NCI-H187 treated with DMSO at 0.1 percent for 48 hours (cell line): Measurements from ENCODE around the gene DHX16.

Experiments used
- DNase-seq: peaks from one replicate; lab custom pipeline; 2025; lab: John Stamatoyannopoulos, UW

The DHX16 gene

GRCh38 chr6:30626484-30627366, 46.1 kb downstream of the DHX16 start, which contains the start of gene ATAT1:
ATAT1 (plus strand) TSS chr6:30626874.
- DNase-seq = no peak

- DNase-seq = no peak
Observed at GRCh38 chr6:30625511-30625910, 47.3 kb downstream of the DHX16 start.

DNA sequence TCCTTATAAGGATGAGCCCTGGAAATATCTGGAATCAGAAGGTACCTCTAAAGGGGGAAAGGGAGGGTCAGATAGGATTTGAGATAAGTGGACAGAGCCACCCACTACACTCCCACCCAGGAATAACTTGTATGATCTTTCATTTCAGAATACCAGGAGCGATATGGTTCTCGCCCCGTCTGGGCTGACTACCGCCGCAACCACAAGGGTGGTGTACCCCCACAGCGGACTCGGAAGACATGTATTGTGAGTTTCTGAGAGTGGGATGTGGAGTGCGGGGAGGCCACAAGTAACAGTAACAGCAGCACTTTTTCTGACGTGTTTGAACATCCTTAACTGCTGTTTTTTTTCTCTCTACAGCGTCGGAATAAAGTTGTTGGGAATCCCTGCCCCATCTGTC, 53.2 kb downstream of the DHX16 start:
- no peak for DNase-seq

DNA sequence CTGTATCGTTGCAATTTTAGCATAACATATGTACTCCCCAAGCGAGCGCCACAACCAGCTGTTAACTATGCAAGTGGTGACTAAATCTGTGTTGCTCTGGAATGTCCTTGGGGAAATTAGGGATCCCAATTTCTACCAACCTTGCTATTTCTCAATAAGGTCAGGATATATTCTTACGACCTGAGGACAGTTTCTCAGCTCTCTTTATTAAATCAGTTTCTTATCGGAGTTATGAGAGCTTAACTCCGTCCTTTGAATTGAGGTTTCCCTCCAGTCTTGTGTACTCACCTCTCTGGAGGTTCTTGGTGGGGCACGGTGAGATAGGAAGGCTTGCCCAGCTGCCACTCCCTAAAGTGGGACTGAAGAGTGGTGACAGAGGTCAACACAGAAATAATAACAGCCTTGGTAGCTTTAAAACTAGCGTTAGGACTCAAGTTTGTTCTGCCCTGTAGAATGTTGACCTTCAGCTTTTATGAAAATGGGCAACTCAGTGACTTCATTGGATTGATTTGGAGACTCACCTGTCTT, 54.5 kb downstream of the DHX16 start:
- DNase-seq = no peak

DNA sequence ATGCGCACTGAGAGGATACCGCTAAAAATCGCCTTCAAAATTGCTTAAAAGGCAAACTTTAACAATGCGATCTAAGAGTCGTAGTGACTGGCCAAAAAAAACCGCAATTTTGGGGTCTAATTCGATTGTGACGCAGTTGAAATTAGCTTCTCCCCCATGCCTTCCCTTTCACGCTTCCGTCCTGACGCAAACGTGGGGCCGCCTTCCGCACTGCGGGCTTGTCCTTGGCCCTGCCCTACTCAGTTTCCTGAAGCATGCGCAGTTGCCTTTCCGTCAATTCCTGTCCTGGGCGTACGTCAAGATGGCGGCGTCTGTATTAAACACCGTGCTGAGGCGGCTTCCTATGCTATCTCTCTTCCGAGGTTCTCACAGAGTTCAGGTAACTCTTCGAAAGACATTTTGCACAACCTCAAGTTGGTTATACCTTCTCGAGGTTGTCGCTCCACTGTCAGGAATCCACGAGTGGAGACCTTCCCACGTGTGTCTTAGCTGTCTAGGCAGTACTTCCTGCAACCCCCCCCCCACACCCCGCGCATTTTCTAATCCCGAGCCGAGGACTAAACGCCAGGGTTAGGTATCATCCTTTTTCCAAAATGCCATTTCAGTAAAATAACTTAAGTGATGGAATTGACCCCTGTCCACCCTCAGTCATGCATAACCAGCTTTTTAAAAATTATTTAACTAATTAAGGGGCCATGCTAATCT, 55.1 kb downstream of the DHX16 start, which contains the start of gene MRPS18B:
TSS of gene MRPS18B (plus strand) at position 276 of the 705 bp plus-strand sequence. CDS start at position 302, 26 bp downstream.
- DNase-seq = peak; percentile 79

DNA sequence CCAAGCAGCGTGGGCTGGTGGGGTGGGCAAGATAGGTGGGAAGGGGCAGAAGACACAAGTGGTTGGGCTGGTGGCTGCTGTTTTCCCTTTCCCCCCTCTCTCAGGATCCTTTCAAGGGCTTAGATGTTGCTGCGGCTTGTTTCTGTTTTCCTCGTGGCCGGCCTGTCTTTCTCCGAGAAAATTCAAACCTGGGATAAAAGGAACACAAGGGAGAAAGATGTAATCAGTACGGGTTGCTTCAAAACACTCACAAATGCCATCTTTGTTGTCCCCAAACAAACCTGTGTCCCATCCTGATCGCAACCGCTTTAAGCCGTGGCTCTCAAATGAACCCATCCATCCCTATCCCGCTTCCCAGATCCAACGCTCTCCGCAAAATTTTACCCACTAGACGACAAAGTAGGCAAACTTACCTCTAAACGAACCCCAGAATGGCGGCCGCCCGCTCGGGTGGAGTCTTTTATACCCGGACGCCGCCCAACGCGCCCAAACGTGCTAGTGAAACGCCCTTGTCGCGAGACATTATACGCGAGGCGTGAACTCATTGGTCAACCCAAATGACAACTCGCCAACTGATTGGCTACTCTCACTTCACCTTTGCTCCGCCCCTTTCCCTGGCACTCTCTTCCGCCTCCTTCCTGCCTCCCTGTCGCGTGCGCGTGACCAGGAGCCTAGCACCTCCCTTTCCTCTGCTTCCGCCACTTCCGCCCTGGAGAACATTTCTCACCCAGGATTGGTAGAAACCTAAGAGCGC, 55.8 kb downstream of the DHX16 start, which contains the start of gene PPP1R10:
TSS of gene PPP1R10 (minus strand) at position 433 of the 754 bp plus-strand sequence. CDS start 7,299 bp downstream, outside the sequence.
- peak; percentile 99 for DNase-seq

DNA sequence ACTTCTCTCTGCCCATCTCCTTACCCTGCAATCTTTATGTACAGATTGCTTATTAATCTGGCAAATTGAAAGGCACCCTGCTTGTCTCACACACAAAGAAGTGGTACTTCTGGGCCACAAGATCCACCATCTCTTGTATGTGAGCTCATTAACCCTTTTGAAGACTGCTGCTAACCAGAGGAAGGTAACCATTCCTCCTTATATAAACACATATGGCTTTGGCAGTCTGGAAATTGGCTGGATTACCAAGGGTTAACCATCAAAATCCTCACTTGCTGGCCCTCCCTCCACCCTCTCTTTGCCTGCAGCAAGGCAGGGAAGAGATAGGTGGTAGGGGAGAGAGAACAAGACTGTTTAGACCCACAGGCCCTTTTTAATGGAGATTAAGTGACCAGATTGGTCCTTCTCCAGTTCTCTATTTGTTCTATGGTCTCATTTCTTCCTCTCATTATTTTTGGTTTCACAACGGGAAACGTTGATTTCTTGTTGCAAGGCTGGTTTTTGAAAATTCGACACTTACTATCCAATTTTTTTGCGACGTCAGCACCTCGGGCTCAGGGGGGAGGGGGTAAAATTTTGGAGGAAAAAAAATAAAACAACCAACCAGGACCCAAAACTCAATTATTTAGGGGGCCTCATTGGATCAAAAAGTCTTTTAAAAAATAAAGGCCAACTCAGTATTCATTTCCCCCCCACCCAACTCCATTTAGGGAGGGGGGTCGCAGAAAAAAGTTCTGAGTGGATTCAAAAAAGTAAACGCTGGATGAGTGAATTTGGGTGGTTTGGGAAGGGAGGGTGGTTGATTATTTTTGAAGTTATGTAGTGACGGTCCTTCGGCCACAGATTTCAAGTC, 56.6 kb downstream of the DHX16 start:
- DNase-seq = no peak

DNA sequence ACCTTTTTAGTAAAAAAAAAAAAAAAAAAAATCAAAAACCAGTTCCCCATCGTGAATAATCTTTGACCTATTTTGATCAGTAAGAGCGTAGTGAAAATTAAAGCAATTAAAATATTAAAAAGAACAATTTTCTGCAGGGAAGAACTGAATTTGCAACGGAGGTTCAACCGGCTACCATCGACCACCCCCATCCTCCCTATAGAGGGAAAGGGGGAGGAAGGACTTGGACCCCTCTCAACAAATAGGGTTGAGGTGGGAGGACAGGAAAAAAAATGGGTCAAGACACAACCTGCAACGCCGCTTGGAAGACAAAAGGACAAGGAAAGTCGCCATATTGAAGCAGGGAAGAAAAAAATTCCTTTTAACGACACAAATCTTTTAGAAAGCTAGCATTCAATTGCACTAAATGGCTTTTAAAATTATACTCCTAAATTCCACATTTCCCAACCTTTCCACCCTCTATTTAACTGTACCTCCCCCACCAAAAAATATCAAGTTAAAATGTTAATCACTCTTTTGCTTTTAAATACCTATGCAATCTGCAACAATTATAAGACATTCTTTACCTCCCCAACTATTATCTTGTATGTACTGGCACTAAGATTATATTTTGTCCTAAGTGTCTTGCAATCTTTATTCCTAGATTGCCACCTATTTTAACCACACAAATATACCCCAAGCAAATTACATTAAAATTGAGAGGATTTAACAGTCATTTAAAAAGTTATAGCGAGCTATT, 57.4 kb downstream of the DHX16 start:
- no peak for DNase-seq

- peak; percentile 94 for DNase-seq
Observed at GRCh38 chr6:30614843-30615218, 58.0 kb downstream of the DHX16 start.

GRCh38 chr6:30614044-30614842, 58.6 kb downstream of the DHX16 start:
- no peak for DNase-seq

- no peak for DNase-seq
Observed at GRCh38 chr6:30613251-30614043, 59.4 kb downstream of the DHX16 start.

- DNase-seq = no peak
Observed at GRCh38 chr6:30612687-30613248, 60.0 kb downstream of the DHX16 start.

DNA sequence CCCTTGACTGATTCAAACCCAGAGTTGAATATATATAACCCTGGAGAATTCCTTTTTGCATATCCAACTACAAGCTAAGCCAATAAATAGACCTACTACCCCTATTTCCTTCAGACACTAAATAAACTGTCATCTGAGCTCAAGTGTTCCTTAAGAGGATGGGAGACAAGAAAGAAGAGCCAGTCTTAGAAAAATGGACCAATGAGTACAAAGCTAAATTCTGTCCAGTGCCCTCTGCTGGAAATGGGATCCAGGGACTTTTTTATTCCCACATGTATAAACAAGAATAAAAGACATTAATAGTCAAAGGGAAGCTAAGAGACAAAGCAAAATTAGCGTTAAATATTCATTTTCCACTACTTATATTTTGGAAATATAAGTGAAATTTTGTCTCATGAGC, 60.6 kb downstream of the DHX16 start:
- no peak for DNase-seq

DNA sequence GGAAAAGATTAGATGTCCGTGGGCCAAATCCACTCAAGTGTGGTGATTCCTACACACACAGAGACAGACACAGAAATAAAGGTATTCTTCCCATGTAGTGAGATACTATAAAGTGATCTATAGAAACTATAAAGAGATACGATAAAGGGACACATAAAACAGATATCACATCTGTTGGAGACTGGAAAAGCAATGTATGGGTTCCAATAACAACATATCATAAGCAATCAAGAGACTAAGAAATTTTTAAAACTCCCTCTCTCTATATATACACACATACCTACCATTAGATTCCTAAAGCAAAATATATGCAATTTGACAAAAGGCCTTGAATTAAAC, 61.0 kb downstream of the DHX16 start:
- no peak for DNase-seq

DNA sequence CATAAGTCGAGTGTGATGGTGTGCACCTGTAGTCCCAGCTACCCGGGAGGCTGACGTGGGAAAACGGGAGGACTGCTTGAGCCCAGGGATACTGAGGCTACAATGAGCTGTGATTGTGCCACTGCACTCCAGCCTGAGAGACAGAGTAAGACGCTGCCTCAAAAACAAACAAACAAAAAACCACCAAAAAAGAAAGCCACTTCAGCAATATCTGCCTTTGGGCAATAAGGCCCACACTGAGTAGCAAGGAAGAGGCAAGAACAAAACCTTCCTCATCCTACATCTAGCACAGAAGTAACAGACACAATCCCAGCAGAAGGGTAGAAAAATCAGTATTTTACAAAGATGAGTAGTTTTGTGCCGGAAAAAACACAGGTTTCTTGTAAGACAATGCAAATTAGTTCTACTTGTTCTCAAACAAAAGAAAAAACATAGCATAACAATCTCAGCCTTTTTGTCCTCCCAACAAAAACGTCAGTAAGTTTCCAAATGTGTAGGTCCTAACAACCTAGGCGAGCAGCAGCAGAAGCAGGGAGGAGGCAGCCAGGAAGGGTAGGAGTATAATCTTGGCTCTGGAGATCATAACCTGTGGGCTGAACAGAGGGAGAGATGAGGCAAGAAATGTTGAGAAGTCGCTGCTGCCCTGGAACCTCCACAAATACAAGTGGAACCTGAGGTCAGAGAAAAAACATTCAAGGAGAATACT, 61.5 kb downstream of the DHX16 start:
- DNase-seq = no peak

DNA sequence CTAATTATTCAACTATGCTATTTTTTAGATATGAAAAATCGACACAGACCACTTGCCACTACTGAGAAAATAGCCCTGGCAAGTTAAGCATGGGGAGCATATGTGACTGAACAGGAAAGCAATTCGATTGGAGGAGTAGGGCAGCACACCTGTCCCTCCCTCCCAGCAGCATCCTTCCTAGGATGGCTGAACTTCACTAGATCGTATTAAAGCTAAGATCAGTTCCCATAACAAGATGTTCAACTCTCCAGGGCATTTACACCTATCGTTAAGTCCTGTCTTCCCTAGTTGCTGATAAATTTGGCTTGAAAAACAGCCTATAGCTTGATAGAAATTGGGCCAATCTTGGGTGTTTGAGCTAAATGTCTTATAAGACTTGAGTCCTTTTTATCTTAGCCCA, 62.7 kb downstream of the DHX16 start:
- no peak for DNase-seq

DNA sequence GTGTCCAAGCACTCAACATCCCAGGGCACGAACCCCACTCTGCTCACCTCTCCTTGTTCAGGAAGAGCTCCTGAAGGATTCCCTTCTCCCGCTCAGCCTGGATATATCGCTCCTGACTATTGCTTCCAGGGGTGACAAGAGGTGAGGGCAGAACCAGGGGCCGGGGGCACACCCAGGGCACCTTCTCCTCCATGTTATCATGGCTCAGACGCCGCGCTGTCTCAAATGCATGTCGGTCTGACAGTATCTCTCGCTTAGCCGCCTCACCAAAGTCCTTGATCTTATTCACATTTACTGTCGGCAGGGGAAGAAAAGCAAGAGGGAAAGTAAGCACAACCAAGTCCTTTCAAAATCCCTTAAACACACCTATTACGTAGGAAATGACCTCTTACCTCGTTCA, 68.8 kb downstream of the DHX16 start:
- DNase-seq = no peak
